Tibial artery (tissue), 4 donors: Measurements from ENCODE around the gene INPP4B.

Experiments
- DNase-seq, 2 donors: peaks; one replicate each; pipeline ENCODE4 v3.0.0-alpha.2; 2019
- H3K27ac ChIP-seq, 2 donors: fragments of 200-600 bp; sonication (generic) in 1 of 2; 1 replicate in 1 of 2; 2 replicates in 1 of 2; pipeline ENCODE4 v1.5.1; 2018 to 2019; ENCODE audit warnings: mild to moderate bottlenecking in 1 of 2
- H3K27me3 ChIP-seq, 2 donors: fragments of 200-600 bp; sonication (generic) in 1 of 2; one replicate each; pipeline versions ENCODE4 v1.5.1 to v1.6.0; 2016 to 2019
- H3K36me3 ChIP-seq, 3 donors: fragments of 200-600 bp; sonication (generic) in 2 of 3; one replicate each; pipeline ENCODE4 v1.5.1; 2016 to 2019; ENCODE audit warnings: mild to moderate bottlenecking in 2 of 3
- H3K4me1 ChIP-seq, 4 donors: fragments of 200-600 bp; sonication (generic) in 2 of 4; 1 replicate in 3 of 4; 2 replicates in 1 of 4; pipeline ENCODE4 v1.5.1; 2016 to 2019
- H3K4me3 ChIP-seq, 2 donors: fragments of 200-600 bp; sonication (generic) in 1 of 2; 1 replicate in 1 of 2; 2 replicates in 1 of 2; pipeline ENCODE4 v1.5.1; 2018 to 2019; ENCODE audit warnings: mild to moderate bottlenecking in 2 of 2
- H3K9me3 ChIP-seq, 3 donors: fragments of 200-600 bp; sonication (generic) in 1 of 3; one replicate each; pipeline ENCODE4 v1.5.1; 2016 to 2019
- intact Hi-C: fragments of 100-400 bp; cut with DNase I; formaldehyde crosslinking; loops from one replicate; pipeline ENCODE4 v1.15.0; 2023; ENCODE audit warnings: low total_unique reads
- TF ChIP-seq, protein P1 (sequence below), 2 experiments: fragments of 200-600 bp in 1 of 2; fragments of 450-650 bp in 1 of 2; IDR thresholded peaks; one replicate each; pipeline ENCODE4 v1.5.1; 2017 to 2019; ENCODE audit warnings: antibody characterized with exemption in 2 of 2, mild to moderate bottlenecking in 1 of 2, moderate library complexity in 1 of 2

Gene INPP4B

GRCh38 chr4:142355421-142355930 lies 490.6 kb downstream of the INPP4B start:
- H3K4me1 ChIP-seq = peaks cover 0 to 46% (median 6%) of the 10 kb centered on the region in 4 donors
- no peaks in the 10 kb centered on the region for H3K27me3 ChIP-seq
- no peaks in the 10 kb centered on the region for H3K36me3 ChIP-seq
- TF ChIP-seq, protein P1, sequence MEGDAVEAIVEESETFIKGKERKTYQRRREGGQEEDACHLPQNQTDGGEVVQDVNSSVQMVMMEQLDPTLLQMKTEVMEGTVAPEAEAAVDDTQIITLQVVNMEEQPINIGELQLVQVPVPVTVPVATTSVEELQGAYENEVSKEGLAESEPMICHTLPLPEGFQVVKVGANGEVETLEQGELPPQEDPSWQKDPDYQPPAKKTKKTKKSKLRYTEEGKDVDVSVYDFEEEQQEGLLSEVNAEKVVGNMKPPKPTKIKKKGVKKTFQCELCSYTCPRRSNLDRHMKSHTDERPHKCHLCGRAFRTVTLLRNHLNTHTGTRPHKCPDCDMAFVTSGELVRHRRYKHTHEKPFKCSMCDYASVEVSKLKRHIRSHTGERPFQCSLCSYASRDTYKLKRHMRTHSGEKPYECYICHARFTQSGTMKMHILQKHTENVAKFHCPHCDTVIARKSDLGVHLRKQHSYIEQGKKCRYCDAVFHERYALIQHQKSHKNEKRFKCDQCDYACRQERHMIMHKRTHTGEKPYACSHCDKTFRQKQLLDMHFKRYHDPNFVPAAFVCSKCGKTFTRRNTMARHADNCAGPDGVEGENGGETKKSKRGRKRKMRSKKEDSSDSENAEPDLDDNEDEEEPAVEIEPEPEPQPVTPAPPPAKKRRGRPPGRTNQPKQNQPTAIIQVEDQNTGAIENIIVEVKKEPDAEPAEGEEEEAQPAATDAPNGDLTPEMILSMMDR (IDR thresholded peaks at IDR 0.05) = no peak
- no peaks in the 10 kb centered on the region for H3K9me3 ChIP-seq
- no peak overlapping the region for H3K27ac ChIP-seq
- intact Hi-C loops = loop anchor here (10.0 kb wide), 1 partner anchor 489 kb away; the partner anchor contains the start of gene INPP4B
- no peak overlapping the region for H3K4me3 ChIP-seq
- DNase-seq = no peak

DNA sequence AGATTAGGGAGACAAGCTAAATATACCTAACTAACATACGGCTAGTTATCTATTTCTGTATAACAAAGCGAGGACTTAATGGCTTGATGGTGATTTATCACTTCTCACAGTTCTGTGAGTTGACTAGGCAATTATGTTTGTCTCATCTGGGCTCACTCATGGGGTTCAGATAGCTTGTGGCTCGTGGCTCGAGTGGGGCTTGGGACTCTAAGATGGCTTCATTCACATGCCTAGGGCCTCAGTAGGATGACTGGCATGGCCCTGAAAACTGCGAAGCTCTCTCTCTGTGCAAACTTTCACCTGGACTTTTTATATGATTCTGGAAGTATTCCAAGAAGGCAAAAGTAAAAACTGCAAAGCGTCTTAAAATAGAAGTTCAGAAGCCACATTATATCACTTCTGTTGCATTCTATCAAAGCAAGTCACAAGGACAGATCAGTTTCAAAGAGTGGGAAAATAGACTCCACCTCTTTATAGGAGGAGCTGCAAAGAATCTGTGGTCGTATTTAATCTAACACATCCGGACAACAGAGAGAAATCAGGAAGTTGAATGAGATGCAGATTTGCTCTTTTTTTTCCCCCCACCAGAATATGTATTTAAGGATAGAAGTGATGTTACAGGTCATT lies 491.2 kb downstream of the INPP4B start:
- no peaks in the 10 kb centered on the region for H3K36me3 ChIP-seq
- no peaks in the 10 kb centered on the region for H3K27me3 ChIP-seq
- no peak overlapping the region for H3K4me3 ChIP-seq
- H3K4me1 ChIP-seq = peaks cover 0 to 46% (median 6%) of the 10 kb centered on the region in 4 donors
- intact Hi-C loops = loop anchor here (10.0 kb wide), 1 partner anchor 490 kb away; the partner anchor contains the start of gene INPP4B
- no peaks in the 10 kb centered on the region for H3K9me3 ChIP-seq
- TF ChIP-seq, protein P1 (IDR thresholded peaks at IDR 0.05) = no peak
- DNase-seq = no peak
- no peak overlapping the region for H3K27ac ChIP-seq

- H3K4me3 ChIP-seq = no peak overlapping the region
- H3K27ac ChIP-seq = no peak overlapping the region
- intact Hi-C loops = loop anchor here (10.0 kb wide), 1 partner anchor 491 kb away; the partner anchor contains the start of gene INPP4B
- H3K4me1 ChIP-seq = peaks cover 0 to 47% (median 6%) of the 10 kb centered on the region in 4 donors
- no peaks in the 10 kb centered on the region for H3K9me3 ChIP-seq
- no peak for DNase-seq
- TF ChIP-seq, protein P1 (IDR thresholded peaks at IDR 0.05) = no peak
- no peaks in the 10 kb centered on the region for H3K36me3 ChIP-seq
- no peaks in the 10 kb centered on the region for H3K27me3 ChIP-seq
Measured at GRCh38 chr4:142354041-142354440, 492.1 kb downstream of the INPP4B start.

GRCh38 chr4:142353149-142353738 lies 492.9 kb downstream of the INPP4B start:
- Histone ChIP-seq H3K36me3 (no peaks in the 10 kb centered on the region), H3K27ac (peak overlapping the region in 1 of 2 donors; percentile 28), H3K9me3 (no peaks in the 10 kb centered on the region), H3K27me3 (no peaks in the 10 kb centered on the region), H3K4me1 (peaks cover 0 to 53% (median 6%) of the 10 kb centered on the region in 4 donors), H3K4me3 (no peak overlapping the region)
- intact Hi-C loops = loop anchor here (10.0 kb wide), 1 partner anchor 492 kb away; the partner anchor contains the start of gene INPP4B
- no peak for DNase-seq
- TF ChIP-seq, protein P1 (IDR thresholded peaks at IDR 0.05) = peak; percentile 75 to 89

DNA sequence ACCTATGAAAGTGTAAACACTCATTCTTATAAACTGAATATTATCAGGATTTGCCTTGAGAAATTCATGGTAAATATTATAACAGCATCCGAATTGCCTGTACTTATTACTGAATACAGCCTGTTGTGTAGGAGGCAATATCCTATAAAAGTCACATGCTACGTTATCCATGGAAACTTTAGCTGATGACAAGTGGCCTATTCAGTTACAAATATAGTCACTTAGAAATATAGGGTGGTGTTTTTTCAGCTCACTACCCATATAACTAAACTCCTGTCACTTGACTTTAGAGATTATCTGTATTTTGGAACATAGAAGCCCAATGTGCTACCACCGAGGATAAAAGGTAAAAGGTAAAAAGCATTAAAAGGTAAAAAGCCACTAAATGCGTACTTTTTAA lies 493.4 kb downstream of the INPP4B start:
- H3K27me3 ChIP-seq = no peaks in the 10 kb centered on the region
- no peaks in the 10 kb centered on the region for H3K36me3 ChIP-seq
- TF ChIP-seq, protein P1 (IDR thresholded peaks at IDR 0.05) = no peak
- no peak overlapping the region for H3K4me3 ChIP-seq
- DNase-seq = no peak
- H3K9me3 ChIP-seq = no peaks in the 10 kb centered on the region
- H3K4me1 ChIP-seq = peaks cover 0 to 53% (median 6%) of the 10 kb centered on the region in 4 donors
- intact Hi-C loops = loop anchor here (10.0 kb wide), 1 partner anchor 492 kb away; the partner anchor contains the start of gene INPP4B
- peak overlapping the region in 1 of 2 donors; percentile 28 for H3K27ac ChIP-seq
